ENCODE data around the gene WDR89.
"Not testable (repeated sequence)": the region's sequence is repeated elsewhere in the genome, so short reads cannot be mapped to it uniquely, and the experiment has no call there.

Gene WDR89

DNA sequence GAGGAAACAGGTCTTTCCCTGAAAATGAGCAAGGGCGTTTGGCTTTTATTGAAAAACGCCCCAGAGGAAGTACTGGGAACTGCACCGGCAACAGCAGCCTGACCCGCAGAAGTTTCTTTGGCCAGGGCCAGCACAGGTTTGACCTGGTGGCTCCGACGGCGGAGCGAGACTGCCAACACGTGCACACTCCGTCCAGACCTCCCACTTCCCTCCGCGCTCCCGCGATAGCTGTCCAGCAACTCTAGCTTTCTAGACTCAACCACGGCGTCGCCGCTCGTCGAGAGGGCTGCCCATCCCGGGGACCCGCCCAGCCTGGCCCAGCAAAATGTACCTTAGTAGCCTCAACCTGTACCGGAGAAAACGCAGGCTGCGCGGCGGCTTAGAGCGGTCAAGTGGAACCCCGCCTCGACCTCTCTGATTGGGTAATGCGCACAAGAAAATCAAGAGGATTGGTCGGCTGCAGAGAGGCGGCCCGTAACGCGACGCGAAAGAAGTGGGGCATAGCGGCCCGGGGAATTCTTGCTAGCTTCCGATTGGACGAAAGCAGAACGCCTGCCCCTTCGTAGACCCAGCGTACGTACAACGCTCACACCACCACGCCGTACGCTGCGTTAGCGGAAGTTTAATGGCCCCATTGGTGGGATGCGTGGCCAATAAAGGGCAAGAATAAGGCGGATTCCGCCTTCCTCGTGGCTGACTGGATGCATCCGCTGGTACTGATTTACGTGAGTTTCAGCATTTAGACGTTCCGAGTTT lies at the start of gene WDR89:
Gene WDR89, minus strand, starts transcription at position 399 of the 756 bp plus-strand sequence. CDS start 41,929 bp downstream, outside the sequence.
- DNase-seq (ENCODE audit: low spot score), result peak; percentile 100

DNA sequence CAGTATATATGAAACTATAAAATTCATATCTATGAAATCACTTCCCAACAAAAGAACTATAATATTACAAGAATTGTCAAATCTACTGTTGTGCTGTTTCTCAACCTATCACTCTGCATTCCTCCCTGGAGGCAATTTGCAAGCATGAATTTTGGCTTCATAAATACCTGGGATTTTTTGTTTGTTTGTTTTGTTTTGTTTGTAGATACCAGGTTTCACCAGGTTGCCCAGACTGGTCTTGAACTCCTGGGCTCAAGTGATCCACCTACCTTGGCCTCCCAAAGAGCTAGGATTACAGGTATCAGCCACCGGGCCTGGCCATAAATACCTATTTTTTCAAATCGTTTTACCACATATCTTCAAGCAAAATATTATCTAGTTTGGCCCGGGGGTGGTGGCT lies 47.5 kb upstream of the WDR89 start:
- DNase-seq (ENCODE audit: low spot score), result no peak

DNA sequence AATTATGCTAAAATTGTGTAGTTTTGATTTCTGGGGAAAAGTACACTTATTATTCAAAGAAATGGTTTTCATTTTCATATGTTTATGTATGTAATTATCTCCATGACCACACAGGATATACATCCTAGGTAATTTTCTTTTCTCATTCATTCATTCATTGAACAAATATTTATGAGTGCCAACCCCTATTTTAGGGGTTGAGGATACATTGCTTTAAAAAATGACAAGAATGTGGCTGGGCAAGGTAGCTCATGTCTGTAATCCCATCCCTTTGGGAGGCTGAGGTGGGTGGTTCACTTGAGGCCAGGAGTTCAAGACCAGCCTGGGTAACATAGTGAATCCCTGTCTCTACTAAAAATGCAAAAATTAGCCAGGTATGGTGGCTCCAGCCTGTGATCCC lies 45.3 kb upstream of the WDR89 start:
- no peak for DNase-seq (ENCODE audit: low spot score)

DNA sequence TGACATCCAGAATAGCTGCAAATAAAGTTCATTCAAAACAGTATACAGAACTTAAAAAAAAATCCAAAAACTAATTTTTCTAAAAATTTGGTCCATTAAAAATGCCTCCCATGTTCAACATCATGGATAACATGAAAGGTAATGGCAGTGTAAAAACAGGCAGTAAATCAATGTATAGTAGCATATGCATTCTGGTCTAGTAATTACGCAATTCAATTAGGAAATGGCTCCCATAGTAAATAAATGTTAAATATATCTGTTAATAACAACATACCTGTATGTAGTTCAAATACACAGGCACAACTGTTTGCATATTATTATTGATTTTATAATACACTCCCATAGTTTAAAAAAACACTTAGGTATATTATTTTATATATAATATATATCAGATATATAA lies 43.7 kb upstream of the WDR89 start:
- no peak for DNase-seq (ENCODE audit: low spot score)

GRCh38 chr14:63682727-63683593 lies 41.3 kb upstream of the WDR89 start:
- no peak for DNase-seq (ENCODE audit: low spot score)

DNA sequence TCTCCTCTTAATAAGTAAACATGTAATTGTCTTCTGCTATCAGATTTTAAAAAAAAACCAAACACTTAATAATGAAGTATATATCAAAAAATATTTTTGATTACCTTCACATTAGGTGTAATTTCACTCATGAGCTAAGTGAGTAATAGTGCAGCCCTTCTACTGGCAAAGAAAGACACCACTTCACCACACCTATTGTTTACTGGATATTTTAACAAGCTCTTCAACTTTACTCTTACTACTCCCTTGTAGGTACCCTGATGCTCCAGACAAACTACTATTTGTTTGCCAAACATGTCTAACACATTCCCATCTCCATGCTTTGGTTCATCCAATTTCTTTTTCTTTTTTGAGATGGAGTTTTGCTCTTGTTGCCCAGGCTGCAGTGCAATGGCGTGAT lies 36.9 kb upstream of the WDR89 start:
- no peak for DNase-seq (ENCODE audit: low spot score)

DNA sequence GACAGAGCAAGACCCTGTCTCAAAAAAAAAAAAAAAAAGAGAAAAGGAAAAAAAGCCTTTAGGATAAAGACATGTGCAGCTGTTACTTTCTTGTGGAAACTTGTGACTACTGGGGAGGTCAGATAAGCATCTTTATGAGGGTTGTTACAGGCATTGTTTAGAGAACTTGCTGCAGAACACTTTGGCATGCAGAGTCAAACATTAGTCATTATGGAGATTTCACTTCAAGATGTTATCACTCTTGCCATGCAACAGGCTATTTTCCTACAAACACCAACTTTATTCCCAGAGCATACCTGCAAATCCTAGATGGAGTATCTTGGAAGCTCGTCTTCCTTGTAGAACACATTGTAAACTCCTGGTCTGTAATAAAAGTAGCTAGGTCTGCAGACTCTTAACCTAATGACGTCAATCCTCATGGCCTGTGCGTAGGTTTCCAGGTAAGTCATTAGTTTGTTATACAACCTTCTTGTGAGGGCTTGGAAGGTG lies 36.3 kb upstream of the WDR89 start:
- DNase-seq (ENCODE audit: low spot score), result no peak

DNA sequence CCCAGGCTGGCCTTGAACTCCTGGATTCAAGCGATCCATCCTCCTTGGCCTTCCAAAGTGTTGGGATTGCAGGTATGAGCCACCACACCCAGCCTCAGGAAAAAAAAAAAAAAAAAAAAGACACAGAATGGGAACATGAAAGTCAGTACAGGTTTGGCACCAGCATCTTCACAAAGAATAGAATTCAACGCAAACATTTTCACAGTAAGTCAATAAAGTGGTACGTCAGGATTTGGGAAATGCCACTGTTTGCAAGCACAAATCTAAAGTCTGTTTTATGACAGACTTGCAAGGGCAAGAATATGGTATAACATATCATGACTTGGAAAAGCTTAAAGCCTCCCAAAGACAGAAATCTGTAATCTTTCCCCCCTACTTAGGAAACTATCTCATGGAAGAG lies 34.9 kb upstream of the WDR89 start:
- no peak for DNase-seq (ENCODE audit: low spot score)

- no peak for DNase-seq (ENCODE audit: low spot score)
Measured at GRCh38 chr14:63673886-63674497, 32.3 kb upstream of the WDR89 start.

DNA sequence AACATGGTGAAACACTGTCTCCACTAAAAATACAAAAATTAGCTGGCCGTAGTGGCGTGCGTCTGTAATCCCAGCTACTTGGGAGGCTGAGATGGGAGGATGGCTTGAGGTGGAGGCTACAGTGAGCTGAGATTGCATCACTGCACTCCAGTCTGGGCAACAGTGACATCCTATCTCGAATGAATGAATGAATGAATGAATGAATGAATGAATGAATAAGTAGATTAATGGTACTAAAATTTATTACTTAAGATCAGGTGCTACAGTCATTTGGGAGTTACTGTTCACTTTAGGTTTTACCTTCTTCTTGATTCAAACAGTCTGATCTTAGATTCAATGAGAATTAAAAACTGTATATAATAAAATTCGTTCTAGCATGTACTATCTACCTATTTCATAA lies 31.6 kb upstream of the WDR89 start:
- DNase-seq (ENCODE audit: low spot score), result no peak

- no peak for DNase-seq (ENCODE audit: low spot score)
Measured at GRCh38 chr14:63672417-63673180, 30.9 kb upstream of the WDR89 start.

- no peak for DNase-seq (ENCODE audit: low spot score)
Measured at GRCh38 chr14:63671987-63672386, 30.3 kb upstream of the WDR89 start.

DNA sequence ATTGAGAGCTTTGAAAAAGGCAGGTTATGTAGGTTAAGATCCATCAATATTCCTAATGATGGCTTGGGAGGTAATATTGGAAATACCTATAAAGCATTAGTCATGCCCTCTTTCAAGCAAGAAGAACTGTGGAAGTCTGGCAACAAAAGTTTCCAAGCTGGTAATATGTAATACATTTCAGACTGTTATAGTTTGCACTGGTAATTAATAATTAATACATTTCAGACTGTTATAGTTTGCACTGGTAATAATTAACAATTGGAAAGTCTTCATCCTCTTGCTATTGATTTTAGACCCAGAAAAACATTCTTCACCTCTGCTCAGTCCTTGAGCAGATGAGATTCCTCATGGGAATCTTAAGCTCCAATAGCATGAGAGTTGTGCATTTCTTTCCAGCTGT lies 29.0 kb upstream of the WDR89 start:
- DNase-seq (ENCODE audit: low spot score), result no peak

- DNase-seq (ENCODE audit: low spot score), result no peak
Measured at GRCh38 chr14:63666335-63666734, 24.7 kb upstream of the WDR89 start.

- peak; percentile 60 for DNase-seq (ENCODE audit: low spot score)
Measured at GRCh38 chr14:63663428-63664341, 22.0 kb upstream of the WDR89 start.

DNA sequence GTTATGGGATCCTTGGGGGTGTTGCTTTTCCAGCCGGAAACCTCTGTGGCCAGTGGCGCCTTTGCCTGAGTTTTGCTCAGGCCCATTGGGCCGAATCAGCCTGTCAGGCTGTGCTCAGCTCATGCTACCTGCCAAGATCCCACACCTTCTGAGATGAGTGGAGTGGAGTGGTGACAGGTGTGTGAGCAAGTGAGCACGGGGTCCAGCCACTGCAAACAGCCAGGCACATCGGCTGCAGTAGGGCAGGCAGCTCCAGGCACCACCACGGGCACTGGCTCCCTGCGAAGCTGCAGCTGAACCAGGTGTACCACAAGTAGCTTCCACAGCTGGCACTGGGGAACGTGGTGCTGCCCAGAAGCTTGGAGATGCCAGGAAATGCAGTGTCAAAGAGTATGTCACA lies 21.1 kb upstream of the WDR89 start:
- no peak for DNase-seq (ENCODE audit: low spot score)

DNA sequence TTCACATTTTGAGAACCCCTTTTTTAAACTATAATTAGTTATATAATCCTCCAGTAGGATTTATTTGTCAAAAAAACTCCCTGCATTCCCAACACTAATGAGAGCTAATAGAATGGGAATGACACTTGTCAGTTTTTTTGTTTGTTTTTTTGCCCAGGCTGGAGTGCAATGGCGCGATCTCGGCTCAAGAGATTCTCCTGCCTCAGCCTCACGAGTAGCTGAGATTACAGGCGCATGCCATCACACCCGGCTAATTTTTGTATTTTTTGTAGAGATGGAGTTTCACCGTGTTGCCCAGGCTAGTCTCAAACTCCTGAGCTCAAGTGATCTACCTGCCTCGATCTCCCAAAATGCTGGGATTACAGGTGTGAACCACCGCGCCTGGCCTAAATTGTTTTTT lies 20.2 kb upstream of the WDR89 start:
- DNase-seq (ENCODE audit: low spot score), result not testable (repeated sequence)

- no peak for DNase-seq (ENCODE audit: low spot score)
Measured at GRCh38 chr14:63659726-63660125, 18.1 kb upstream of the WDR89 start.

DNA sequence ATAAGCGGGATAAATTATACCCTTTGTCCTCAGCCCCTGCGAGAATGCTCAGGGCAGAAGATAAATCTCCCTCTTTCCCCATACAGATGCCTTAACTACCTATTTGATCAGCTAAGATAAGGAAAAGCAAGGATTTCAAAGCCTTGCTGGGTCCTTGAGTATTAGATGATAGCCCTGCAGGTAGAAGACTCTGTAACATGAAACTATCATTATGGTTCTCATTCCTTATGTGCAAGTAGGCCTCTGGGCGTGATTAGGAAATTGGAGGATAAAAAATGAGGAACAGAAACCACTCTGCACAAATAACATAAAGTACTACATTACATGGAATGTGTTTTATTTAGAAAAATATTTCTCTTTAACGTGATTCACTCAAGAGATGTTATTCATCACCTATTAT lies 14.5 kb upstream of the WDR89 start:
- DNase-seq (ENCODE audit: low spot score), result no peak

DNA sequence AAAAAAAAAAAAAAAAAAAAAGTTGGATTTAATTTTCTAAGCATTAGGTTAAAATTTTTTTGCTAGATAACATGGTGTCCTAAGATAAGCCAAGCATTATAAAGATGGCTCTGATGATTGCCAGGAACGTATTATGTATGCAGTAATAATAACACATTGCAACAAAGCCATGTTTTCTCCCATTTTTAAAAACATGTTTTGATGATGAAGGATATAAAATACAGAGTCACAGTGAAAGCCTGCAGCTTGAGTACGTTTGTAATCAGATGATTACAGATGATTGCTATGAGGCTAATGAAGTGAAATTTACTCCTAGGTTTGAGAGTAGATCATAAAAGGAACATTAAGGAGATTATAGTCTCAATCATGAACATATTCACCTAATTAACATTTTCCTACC lies 13.3 kb upstream of the WDR89 start:
- DNase-seq (ENCODE audit: low spot score), result no peak

- DNase-seq (ENCODE audit: low spot score), result no peak
Measured at GRCh38 chr14:63654346-63654745, 12.7 kb upstream of the WDR89 start.
